ENCODE results near the gene SPSB1.
"Not testable (repeated sequence)": the region's sequence is repeated elsewhere in the genome, so short reads cannot be mapped to it uniquely, and the experiment has no call there.

SPSB1 gene

GRCh38 chr1:9293533-9294404 is 1.1 kb downstream of the SPSB1 start:
- Mint-ChIP-seq H3K4me1 (ENCODE audit: low read depth in 2 of 2) (peaks cover 0 to 2% of the 10 kb centered on the region in 2 donors), H3K36me3 (ENCODE audit: insufficient read depth) (no peaks in the 10 kb centered on the region), H3K27ac (no peak overlapping the region), H3K4me3 (no peak overlapping the region), H3K27me3 (peaks cover 6 to 25% of the 10 kb centered on the region in 2 donors), H3K9me3 (peaks cover 0 to 2% of the 10 kb centered on the region in 2 donors)
- ATAC-seq (replicated peaks) (peak; percentile 44), DNase-seq (peak; percentile 18 to 29 (median 23))

GRCh38 chr1:9294405-9294773 is 1.7 kb downstream of the SPSB1 start:
- H3K4me3 Mint-ChIP-seq = no peak overlapping the region
- no peaks in the 10 kb centered on the region for H3K36me3 Mint-ChIP-seq (ENCODE audit: insufficient read depth)
- H3K9me3 Mint-ChIP-seq = no peaks in the 10 kb centered on the region
- DNase-seq = no peak
- peaks cover 0 to 2% of the 10 kb centered on the region in 2 donors for H3K4me1 Mint-ChIP-seq (ENCODE audit: low read depth in 2 of 2)
- peaks cover 6 to 25% of the 10 kb centered on the region in 2 donors for H3K27me3 Mint-ChIP-seq
- no peak for ATAC-seq (replicated peaks)
- H3K27ac Mint-ChIP-seq = no peak overlapping the region

- Mint-ChIP-seq H3K27ac (no peak overlapping the region), H3K27me3 (peaks cover 6 to 25% of the 10 kb centered on the region in 2 donors), H3K36me3 (ENCODE audit: insufficient read depth) (no peaks in the 10 kb centered on the region), H3K4me3 (no peak overlapping the region), H3K9me3 (no peaks in the 10 kb centered on the region), H3K4me1 (ENCODE audit: low read depth in 2 of 2) (no peaks in the 10 kb centered on the region)
- ATAC-seq (replicated peaks) (no peak), DNase-seq (no peak)
Measured at GRCh38 chr1:9294910-9295636, 2.4 kb downstream of the SPSB1 start.

GRCh38 chr1:9295884-9296283 is 3.2 kb downstream of the SPSB1 start:
- Mint-ChIP-seq H3K4me1 (ENCODE audit: low read depth in 2 of 2) (peaks cover 5 to 6% of the 10 kb centered on the region in 2 donors), H3K4me3 (no peak overlapping the region), H3K36me3 (ENCODE audit: insufficient read depth) (no peaks in the 10 kb centered on the region), H3K9me3 (no peaks in the 10 kb centered on the region), H3K27ac (no peak overlapping the region), H3K27me3 (peaks cover 6 to 29% of the 10 kb centered on the region in 2 donors)
- DNase-seq (no peak), ATAC-seq (replicated peaks) (no peak)

- peaks cover 6 to 7% of the 10 kb centered on the region in 2 donors for H3K4me1 Mint-ChIP-seq (ENCODE audit: low read depth in 2 of 2)
- H3K4me3 Mint-ChIP-seq = no peak overlapping the region
- H3K27ac Mint-ChIP-seq = no peak overlapping the region
- H3K27me3 Mint-ChIP-seq = peaks cover 6 to 33% of the 10 kb centered on the region in 2 donors
- no peaks in the 10 kb centered on the region for H3K9me3 Mint-ChIP-seq
- H3K36me3 Mint-ChIP-seq (ENCODE audit: insufficient read depth) = no peaks in the 10 kb centered on the region
- no peak for DNase-seq
- no peak for ATAC-seq (replicated peaks)
Measured at GRCh38 chr1:9296850-9297249, 4.2 kb downstream of the SPSB1 start.

- no peak overlapping the region for H3K4me3 Mint-ChIP-seq
- peaks cover 6 to 37% of the 10 kb centered on the region in 2 donors for H3K27me3 Mint-ChIP-seq
- H3K9me3 Mint-ChIP-seq = no peaks in the 10 kb centered on the region
- ATAC-seq (replicated peaks) = no peak
- H3K4me1 Mint-ChIP-seq (ENCODE audit: low read depth in 2 of 2) = peaks cover 7% of the 10 kb centered on the region in 2 donors
- no peak for DNase-seq
- no peaks in the 10 kb centered on the region for H3K36me3 Mint-ChIP-seq (ENCODE audit: insufficient read depth)
- H3K27ac Mint-ChIP-seq = no peak overlapping the region
Measured at GRCh38 chr1:9297831-9298230, 5.1 kb downstream of the SPSB1 start.

GRCh38 chr1:9298282-9298681 is 5.6 kb downstream of the SPSB1 start:
- no peaks in the 10 kb centered on the region for H3K9me3 Mint-ChIP-seq
- DNase-seq (no peak), ATAC-seq (replicated peaks) (no peak)
- H3K36me3 Mint-ChIP-seq (ENCODE audit: insufficient read depth) = no peaks in the 10 kb centered on the region
- H3K27me3 Mint-ChIP-seq = peaks cover 6 to 41% of the 10 kb centered on the region in 2 donors
- H3K4me3 Mint-ChIP-seq = no peak overlapping the region
- H3K4me1 Mint-ChIP-seq (ENCODE audit: low read depth in 2 of 2) = peaks cover 7 to 8% of the 10 kb centered on the region in 2 donors
- H3K27ac Mint-ChIP-seq = no peak overlapping the region

- H3K9me3 Mint-ChIP-seq; H3K27ac Mint-ChIP-seq; H3K4me1 Mint-ChIP-seq (ENCODE audit: low read depth in 2 of 2); H3K36me3 Mint-ChIP-seq (ENCODE audit: insufficient read depth); H3K4me3 Mint-ChIP-seq; ATAC-seq (replicated peaks); DNase-seq: not testable (repeated sequence)
- H3K27me3 Mint-ChIP-seq = peaks cover 6 to 45% of the 10 kb centered on the region in 2 donors
Measured at GRCh38 chr1:9299571-9300541, 7.2 kb downstream of the SPSB1 start.

- no peak for ATAC-seq (replicated peaks)
- no peaks in the 10 kb centered on the region for H3K36me3 Mint-ChIP-seq (ENCODE audit: insufficient read depth)
- DNase-seq = no peak
- H3K4me1 Mint-ChIP-seq (ENCODE audit: low read depth in 2 of 2) = peaks cover 7 to 11% of the 10 kb centered on the region in 2 donors
- H3K9me3 Mint-ChIP-seq = no peaks in the 10 kb centered on the region
- H3K4me3 Mint-ChIP-seq = no peak overlapping the region
- H3K27ac Mint-ChIP-seq = no peak overlapping the region
- H3K27me3 Mint-ChIP-seq = peaks cover 6 to 50% of the 10 kb centered on the region in 2 donors
Measured at GRCh38 chr1:9300573-9300972, 7.9 kb downstream of the SPSB1 start.

- peaks cover 7 to 13% of the 10 kb centered on the region in 2 donors for H3K4me1 Mint-ChIP-seq (ENCODE audit: low read depth in 2 of 2)
- no peaks in the 10 kb centered on the region for H3K36me3 Mint-ChIP-seq (ENCODE audit: insufficient read depth)
- no peak for ATAC-seq (replicated peaks)
- no peaks in the 10 kb centered on the region for H3K9me3 Mint-ChIP-seq
- no peak overlapping the region for H3K27ac Mint-ChIP-seq
- peaks cover 0 to 33% of the 10 kb centered on the region in 2 donors for H3K27me3 Mint-ChIP-seq
- DNase-seq = no peak
- H3K4me3 Mint-ChIP-seq = no peak overlapping the region
Measured at GRCh38 chr1:9302745-9303524, 10.2 kb downstream of the SPSB1 start.

- Mint-ChIP-seq H3K36me3 (ENCODE audit: insufficient read depth) (no peaks in the 10 kb centered on the region), H3K4me3 (no peak overlapping the region), H3K9me3 (no peaks in the 10 kb centered on the region), H3K27me3 (peaks cover 0 to 33% of the 10 kb centered on the region in 2 donors), H3K4me1 (ENCODE audit: low read depth in 2 of 2) (peaks cover 7 to 13% of the 10 kb centered on the region in 2 donors), H3K27ac (no peak overlapping the region)
- DNase-seq (no peak), ATAC-seq (replicated peaks) (no peak)
Measured at GRCh38 chr1:9303916-9304315, 11.2 kb downstream of the SPSB1 start.

- Mint-ChIP-seq H3K9me3 (no peaks in the 10 kb centered on the region), H3K27me3 (peaks cover 0 to 33% of the 10 kb centered on the region in 2 donors), H3K36me3 (ENCODE audit: insufficient read depth) (no peaks in the 10 kb centered on the region), H3K4me1 (ENCODE audit: low read depth in 2 of 2) (peaks cover 7 to 13% of the 10 kb centered on the region in 2 donors), H3K4me3 (no peak overlapping the region), H3K27ac (peak overlapping the region in 1 of 2 donors; percentile 55)
- no peak for DNase-seq
- no peak for ATAC-seq (replicated peaks)
Measured at GRCh38 chr1:9305216-9305615, 12.5 kb downstream of the SPSB1 start.
